Stomach (tissue), 9 donors: Measurements from ENCODE around the gene KRTAP4-8. TPM values are rescaled to one million over a fixed set of nuclear protein-coding genes. Genes with fewer than 3 reads are reported as not detected.
"Not testable (repeated sequence)": the region's sequence is repeated elsewhere in the genome, so short reads cannot be mapped to it uniquely, and the experiment has no call there.

Experiments used
- DNase-seq, 2 donors: peaks; one replicate each; pipeline versions ENCODE4 v3.0.0 to v3.0.0-alpha.2; 2013 to 2019
- H3K27ac ChIP-seq, 5 donors: fragments of 200-600 bp in 4 of 5; sonication (generic) in 4 of 5; one replicate each; pipeline ENCODE4 v1.5.1; 2013 to 2019; ENCODE audit warnings: mild to moderate bottlenecking in 1 of 5, moderate library complexity in 1 of 5
- H3K27me3 ChIP-seq, 3 donors: fragments of 200-600 bp; sonication (generic); one replicate each; pipeline ENCODE4 v1.5.1; 2017 to 2019; ENCODE audit warnings: mixed run types in 1 of 3
- H3K36me3 ChIP-seq, 4 donors: fragments of 200-600 bp; sonication (generic); 1 replicate in 3 of 4; 2 replicates in 1 of 4; pipeline ENCODE4 v1.5.1; 2016 to 2019
- H3K4me1 ChIP-seq, 4 donors: fragments of 200-600 bp; sonication (generic); one replicate each; pipeline ENCODE4 v1.5.1; 2016 to 2019
- H3K4me3 ChIP-seq, 4 donors: fragments of 200-600 bp; sonication (generic) in 3 of 4; one replicate each; pipeline ENCODE4 v1.5.1; 2016 to 2019; ENCODE audit warnings: mild to moderate bottlenecking in 1 of 4
- H3K9me3 ChIP-seq, 4 donors: fragments of 200-600 bp; sonication (generic); one replicate each; pipeline ENCODE4 v1.5.1; 2016 to 2019
- CTCF ChIP-seq, 7 experiments: fragments of 450-650 bp in 4 of 7; fragments of 200-600 bp in 3 of 7; sonication (generic) in 3 of 7; IDR thresholded peaks; one replicate each; pipeline ENCODE4 v1.5.1; 2016 to 2019; ENCODE audit warnings: antibody characterized with exemption in 7 of 7, control low read depth in 2 of 7, mild to moderate bottlenecking in 1 of 7
- EP300 ChIP-seq: sonication (generic); formaldehyde crosslinking; IDR thresholded peaks from one replicate; pipeline ENCODE4 v1.6.1; 2017; ENCODE audit warnings: antibody characterized with exemption
- POLR2A ChIP-seq, 4 donors: fragments of 450-650 bp; IDR thresholded peaks; one replicate each; pipeline ENCODE4 v1.6.1; 2016; ENCODE audit warnings: antibody characterized with exemption in 4 of 4, control low read depth in 2 of 4, mild to moderate bottlenecking in 1 of 4, moderate library complexity in 1 of 4
- POLR2AphosphoS5 ChIP-seq, 3 donors: sonication (generic); formaldehyde crosslinking; IDR thresholded peaks; one replicate each; pipeline ENCODE4 v1.6.1; 2016; ENCODE audit warnings: antibody characterized with exemption in 3 of 3
- WGBS, 5 donors: extraction: QIAGEN DNeasy Blood & Tissue Kit in 3 of 5; methylation state at CpG; one replicate each; pipeline versions ENCODE4 v1.1.5 to v1.1.7; 2013 to 2018; 5-methylcytosine and 5-hydroxymethylcytosine counted together
- intact Hi-C: fragments of 100-400 bp; cut with DNase I; formaldehyde crosslinking; loops from one replicate; pipeline ENCODE4 v1.15.1; 2023; ENCODE audit warnings: low total_unique reads
- polyA plus RNA-seq, 3 donors: library from polyadenylated mRNA; stranded (reverse); fragments of 200-250 nt; gene quantifications; one replicate each; pipeline ENCODE4 v1.2.3, GENCODE V29; 2013
- total RNA-seq, 5 donors: library from RNA; depleted of rRNA; stranded (reverse); fragments of >200 nt; gene quantifications; one replicate each; pipeline versions ENCODE4 v1.1.0 to v1.2.3, GENCODE V29; 2014 to 2016
- donor health status: healthy with polysubstance abuse.
- donor health status: Bipolar disorder and iron deficiency.
- donor health status: healthy.

KRTAP4-8 gene
- total and polyA plus RNA-seq, 8 donors = not detected

GRCh38 chr17:41107941-41108450, 10.1 kb upstream of the KRTAP4-8 start:
- DNase-seq = no peak
- Histone ChIP-seq H3K4me3 (no peak overlapping the region), H3K27ac (no peak overlapping the region), H3K9me3 (no peaks in the 10 kb centered on the region), H3K4me1 (peaks cover 0 to 5% (median 2%) of the 10 kb centered on the region in 4 donors), H3K27me3 (peaks cover 0 to 5% (median 0%) of the 10 kb centered on the region in 3 donors), H3K36me3 (no peaks in the 10 kb centered on the region)
- TF ChIP-seq POLR2AphosphoS5 (IDR thresholded peaks at IDR 0.05) (no peak), POLR2A (IDR thresholded peaks at IDR 0.05) (no peak), EP300 (no peak), CTCF (IDR thresholded peaks at IDR 0.05) (no peak)
- intact Hi-C loops = no loop called here
- 34 to 63% (median 48%) methylated on average over 1 of the region's 1 CpG for WGBS, 5 donors

GRCh38 chr17:41105347-41105746, 7.4 kb upstream of the KRTAP4-8 start, which contains the start of gene KRTAP4-9:
Gene KRTAP4-9 (plus strand): TSS chr17:41105389. CDS start chr17:41105389, 0 bp downstream.
- H3K9me3 ChIP-seq, H3K36me3 ChIP-seq, H3K4me3 ChIP-seq, DNase-seq, H3K27ac ChIP-seq, intact Hi-C loops, H3K4me1 ChIP-seq, H3K27me3 ChIP-seq: not testable (repeated sequence)
- 69 to 77% (median 76%) methylated on average over 6 to 10 of the region's 10 CpGs for whole genome bisulfite sequencing, 5 donors

- WGBS, 5 donors = 79 to 90% (median 86%) methylated on average over 2 of the region's 2 CpGs
- H3K4me3 ChIP-seq, H3K27ac ChIP-seq, H3K4me1 ChIP-seq, intact Hi-C loops, H3K27me3 ChIP-seq, H3K36me3 ChIP-seq, DNase-seq, H3K9me3 ChIP-seq: not testable (repeated sequence)
Observed at GRCh38 chr17:41104386-41105038, 6.6 kb upstream of the KRTAP4-8 start.

GRCh38 chr17:41103896-41104295, 6.0 kb upstream of the KRTAP4-8 start:
- H3K27me3 ChIP-seq = peaks cover 0 to 5% (median 0%) of the 10 kb centered on the region in 3 donors
- H3K4me1 ChIP-seq = peaks cover 0 to 5% (median 2%) of the 10 kb centered on the region in 4 donors
- intact Hi-C loops = no loop called here
- no peak overlapping the region for H3K4me3 ChIP-seq
- H3K27ac ChIP-seq = no peak overlapping the region
- TF ChIP-seq EP300 = no peak
- no peak for DNase-seq
- H3K9me3 ChIP-seq = no peaks in the 10 kb centered on the region
- no peaks in the 10 kb centered on the region for H3K36me3 ChIP-seq
- 78 to 97% (median 86%) methylated on average over 1 of the region's 1 CpG for WGBS, 5 donors

- 39 to 66% (median 59%) methylated on average over 4 to 10 of the region's 10 CpGs for WGBS, 5 donors
- H3K27ac ChIP-seq = no peak within 1 kb of the TSS
- H3K4me1 ChIP-seq = no peaks in the 10 kb centered on the region
- DNase-seq = no peak
- H3K4me3 ChIP-seq = no peak within 1 kb of the TSS
- intact Hi-C loops = no loop called here
- no peaks in the 10 kb centered on the region for H3K9me3 ChIP-seq
- peaks cover 0 to 9% (median 0%) of the 10 kb centered on the region in 3 donors for H3K27me3 ChIP-seq
- H3K36me3 ChIP-seq = no peaks in the 10 kb centered on the region
- TF ChIP-seq POLR2A (IDR thresholded peaks at IDR 0.05) (no peak), POLR2AphosphoS5 (IDR thresholded peaks at IDR 0.05) (no peak), EP300 (no peak)
Observed at GRCh38 chr17:41101586-41102259, 3.8 kb upstream of the KRTAP4-8 start, which contains the start of gene KRTAP4-16. Gene KRTAP4-16 (minus strand): TSS chr17:41102209. CDS start chr17:41102209, 0 bp downstream.

- H3K36me3 ChIP-seq, H3K4me1 ChIP-seq, DNase-seq, H3K9me3 ChIP-seq, H3K27me3 ChIP-seq, intact Hi-C loops, H3K27ac ChIP-seq, H3K4me3 ChIP-seq: not testable (repeated sequence)
- 47 to 64% (median 60%) methylated on average over 7 of the region's 7 CpGs for WGBS, 5 donors
Observed at GRCh38 chr17:41099682-41100480, 1.9 kb upstream of the KRTAP4-8 start.
